GM12865 (cell line): ENCODE data around the gene SLC25A42.

Experiments
- DNase-seq: peaks from one replicate; pipeline ENCODE4 v3.0.0; 2010; ENCODE audit warnings: low read depth
- H3K4me3 ChIP-seq: 2 replicates; pipeline ENCODE4 v1.5.1; 2011; ENCODE audit warnings: mild to moderate bottlenecking, low read depth, low read length, control low read depth
- TF ChIP-seq, protein P1 (sequence below): IDR thresholded peaks from 2 replicates; pipeline ENCODE4 v1.5.1; 2011; ENCODE audit warnings: low read length, control low read depth, low read depth, inconsistent platforms; ENCODE audit not compliant: insufficient read depth; ENCODE audit errors: missing control alignments

The SLC25A42 gene

GRCh38 chr19:19111967-19112580, 48.3 kb downstream of the SLC25A42 start:
- H3K4me3 ChIP-seq: no peak overlapping the region
- TF ChIP-seq, protein P1, sequence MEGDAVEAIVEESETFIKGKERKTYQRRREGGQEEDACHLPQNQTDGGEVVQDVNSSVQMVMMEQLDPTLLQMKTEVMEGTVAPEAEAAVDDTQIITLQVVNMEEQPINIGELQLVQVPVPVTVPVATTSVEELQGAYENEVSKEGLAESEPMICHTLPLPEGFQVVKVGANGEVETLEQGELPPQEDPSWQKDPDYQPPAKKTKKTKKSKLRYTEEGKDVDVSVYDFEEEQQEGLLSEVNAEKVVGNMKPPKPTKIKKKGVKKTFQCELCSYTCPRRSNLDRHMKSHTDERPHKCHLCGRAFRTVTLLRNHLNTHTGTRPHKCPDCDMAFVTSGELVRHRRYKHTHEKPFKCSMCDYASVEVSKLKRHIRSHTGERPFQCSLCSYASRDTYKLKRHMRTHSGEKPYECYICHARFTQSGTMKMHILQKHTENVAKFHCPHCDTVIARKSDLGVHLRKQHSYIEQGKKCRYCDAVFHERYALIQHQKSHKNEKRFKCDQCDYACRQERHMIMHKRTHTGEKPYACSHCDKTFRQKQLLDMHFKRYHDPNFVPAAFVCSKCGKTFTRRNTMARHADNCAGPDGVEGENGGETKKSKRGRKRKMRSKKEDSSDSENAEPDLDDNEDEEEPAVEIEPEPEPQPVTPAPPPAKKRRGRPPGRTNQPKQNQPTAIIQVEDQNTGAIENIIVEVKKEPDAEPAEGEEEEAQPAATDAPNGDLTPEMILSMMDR: no peak
- no peak for DNase-seq

DNA sequence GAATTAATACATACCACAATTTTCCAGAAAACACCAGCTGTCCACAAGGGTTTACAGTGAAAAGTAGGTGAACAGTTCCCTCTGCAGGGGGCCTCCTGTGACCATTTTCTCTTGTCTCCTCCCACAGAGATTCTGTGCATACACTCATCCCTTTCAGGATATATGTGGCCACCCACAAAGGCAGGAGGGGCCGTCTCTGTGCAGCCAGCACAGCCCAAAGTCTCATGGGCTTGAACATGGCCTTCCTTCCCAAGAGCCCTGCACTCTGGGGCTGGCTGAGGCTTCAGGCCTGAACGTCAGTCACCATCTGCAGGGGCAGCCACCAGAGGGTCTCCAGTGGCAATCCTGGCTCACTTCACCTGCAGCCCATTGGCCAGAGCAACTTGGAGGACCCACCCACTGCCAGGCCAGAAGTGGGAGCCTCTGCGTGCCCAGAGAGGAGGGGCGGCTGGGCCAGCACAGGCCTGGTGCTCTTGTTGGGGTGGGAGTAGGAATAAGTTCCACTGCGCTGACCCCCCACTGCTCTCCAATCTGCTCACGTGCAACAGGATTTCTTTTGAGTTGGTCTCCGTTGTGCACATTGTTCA, 49.3 kb downstream of the SLC25A42 start:
- no peak overlapping the region for H3K4me3 ChIP-seq
- peak; percentile 34 for DNase-seq
- TF ChIP-seq, protein P1: no peak

GRCh38 chr19:19115954-19116353, 52.2 kb downstream of the SLC25A42 start:
- TF ChIP-seq, protein P1: peak; percentile 69
- DNase-seq: peak; percentile 60
- H3K4me3 ChIP-seq: no peak overlapping the region

DNA sequence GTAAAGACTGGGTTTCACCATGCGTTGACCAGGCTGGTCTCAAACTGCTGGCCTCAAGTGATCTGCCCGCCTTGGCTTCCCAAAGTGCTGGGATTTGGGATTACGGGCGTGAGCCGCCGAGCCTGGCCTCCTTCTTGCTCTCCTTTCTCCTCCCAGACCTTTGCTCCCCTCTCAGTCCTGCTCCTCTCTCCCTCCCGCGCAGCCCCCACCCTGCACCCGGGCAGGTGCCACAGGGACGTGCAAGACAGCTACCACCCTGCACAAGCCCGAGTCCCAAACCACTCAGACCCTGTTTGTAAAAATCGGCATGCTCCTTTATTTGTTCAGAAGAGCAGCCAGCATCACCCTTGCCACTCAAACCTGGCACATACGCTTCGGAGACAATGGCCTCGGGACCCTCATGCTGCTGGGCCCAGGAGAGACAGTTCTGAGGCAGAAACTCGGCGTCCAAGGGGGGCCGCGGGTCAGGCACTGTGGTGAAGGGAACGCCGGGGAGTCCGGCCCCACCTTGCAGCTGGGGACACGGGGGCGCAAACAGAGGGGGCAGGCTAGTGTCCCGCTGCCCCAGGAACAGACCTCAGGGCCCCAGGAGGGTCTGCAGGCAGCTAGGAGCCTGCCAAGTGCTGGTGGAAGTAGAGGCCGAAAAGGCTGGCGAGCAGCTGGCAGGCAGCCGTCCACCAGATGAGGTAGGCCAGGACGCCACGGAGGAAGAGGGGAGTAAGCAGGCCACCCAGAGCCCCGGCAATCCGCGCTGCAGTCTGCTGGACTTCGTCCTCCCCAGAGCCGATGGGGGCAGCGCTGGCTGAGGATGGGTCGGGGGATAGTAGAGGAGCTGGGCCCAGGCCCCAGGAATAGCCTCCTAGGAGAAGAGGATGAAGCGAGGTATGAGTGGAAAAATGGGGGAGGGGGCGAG, 55.8 kb downstream of the SLC25A42 start:
- no peak overlapping the region for H3K4me3 ChIP-seq
- TF ChIP-seq, protein P1: no peak
- DNase-seq: no peak

- peak; percentile 43 for DNase-seq
- TF ChIP-seq, protein P1: no peak
- no peak overlapping the region for H3K4me3 ChIP-seq
Measured at GRCh38 chr19:19120308-19121231, 56.8 kb downstream of the SLC25A42 start.

GRCh38 chr19:19121371-19121770, 57.6 kb downstream of the SLC25A42 start:
- DNase-seq: no peak
- no peak overlapping the region for H3K4me3 ChIP-seq
- TF ChIP-seq, protein P1: no peak
